GM13977 (cell line): Measurements from ENCODE around the gene SPRED2.

Source experiments
- DNase-seq: peaks from one replicate; pipeline ENCODE4 v3.0.0; 2012; ENCODE audit warnings: low spot score
- CTCF ChIP-seq: IDR thresholded peaks from 2 replicates; pipeline ENCODE4 v1.5.1; 2012; ENCODE audit warnings: mild to moderate bottlenecking, control low read depth; ENCODE audit not compliant: insufficient read depth; ENCODE audit errors: extremely low read depth, missing control alignments
- in situ Hi-C: fragments of 300-500 bp; cut with MboI; formaldehyde crosslinking; loops from one replicate; pipeline ENCODE4 v1.12.0; 2022; ENCODE audit warnings: low sequenced_read_pairs, low pct_unique_long_range_greater_than_20kb, mixed read lengths, inconsistent platforms; ENCODE audit not compliant: unreplicated experiment

The SPRED2 gene

GRCh38 chr2:65383541-65384488 lies 48.6 kb downstream of the SPRED2 start:
- TF ChIP-seq CTCF, result no peak

DNA sequence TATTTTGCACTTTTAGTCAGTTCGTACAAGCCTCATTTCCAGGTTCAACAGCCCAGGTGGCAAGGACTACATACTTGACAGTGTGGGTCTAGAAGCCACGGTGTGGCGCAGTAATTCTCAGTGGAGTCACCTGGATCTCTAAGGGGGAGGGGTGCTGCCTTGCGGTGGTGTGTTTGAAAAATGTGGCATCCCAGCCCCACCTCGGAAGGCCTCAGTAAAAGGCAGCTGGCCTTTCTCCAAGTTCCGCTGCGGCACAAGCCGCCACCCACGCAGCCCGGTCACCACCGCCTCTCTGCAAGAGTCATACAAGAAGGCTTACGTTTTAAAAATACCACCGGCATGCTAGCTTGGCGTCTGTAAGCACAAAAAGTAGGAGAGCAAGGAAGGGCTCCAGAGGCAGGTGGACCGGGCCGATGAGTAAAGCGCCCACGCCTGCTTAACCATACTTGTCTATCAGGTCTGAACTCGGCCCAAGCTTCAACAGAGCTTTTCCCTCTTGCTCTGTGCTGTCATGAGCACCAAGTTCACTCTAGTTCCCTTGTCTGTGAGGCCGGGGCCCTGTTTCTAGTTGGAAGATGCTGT lies 49.5 kb downstream of the SPRED2 start:
- in situ Hi-C loops, result no loop called here
- peak; percentile 57 for TF ChIP-seq CTCF
- DNase-seq, result peak; percentile 56

More at GRCh38 chr2:65383541-65384488, 48.6 kb downstream of the SPRED2 start:
- in situ Hi-C loops, result no loop called here
- DNase-seq, result no peak

DNA sequence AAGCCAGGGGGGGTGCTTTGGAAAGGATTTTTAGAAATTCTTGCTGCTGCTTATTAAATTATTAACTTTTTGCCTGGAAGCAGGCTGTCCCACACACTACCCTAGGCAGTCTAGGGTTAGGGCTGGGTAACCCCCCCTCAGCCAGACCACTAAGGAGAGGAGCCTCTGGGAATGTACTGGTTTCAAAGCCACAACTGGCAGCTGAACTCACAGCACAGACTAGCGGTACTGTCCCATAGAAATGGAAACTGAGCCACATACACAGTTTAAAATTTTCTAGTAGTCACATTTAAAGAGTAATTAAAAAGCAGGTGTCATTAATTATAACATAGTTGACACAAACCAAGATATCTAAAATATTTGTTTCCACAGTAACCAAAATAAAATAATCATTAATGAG lies 50.1 kb downstream of the SPRED2 start:
- no peak for DNase-seq
- no peak for TF ChIP-seq CTCF
- in situ Hi-C loops, result no loop called here

GRCh38 chr2:65381607-65382051 lies 50.8 kb downstream of the SPRED2 start:
- no peak for TF ChIP-seq CTCF
- in situ Hi-C loops, result no loop called here
- no peak for DNase-seq

DNA sequence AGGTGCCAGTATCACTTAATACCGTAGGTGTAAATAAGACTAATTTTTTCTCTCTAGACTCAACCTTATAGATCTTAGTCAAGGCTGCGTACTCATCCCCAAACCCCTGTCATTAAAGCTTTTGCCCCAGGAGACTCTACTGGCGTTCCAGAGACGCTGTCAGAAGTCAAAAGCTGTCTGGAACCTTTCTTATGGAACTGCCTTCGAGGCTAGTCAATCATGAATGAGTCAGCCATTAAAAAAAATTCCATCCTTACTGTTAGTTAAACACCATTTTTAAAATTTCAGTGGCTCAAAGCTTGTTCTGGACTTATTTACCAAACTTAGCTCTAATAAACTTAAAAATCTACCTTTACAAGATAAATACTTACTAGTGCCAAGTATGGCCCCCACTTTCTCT lies 52.1 kb downstream of the SPRED2 start:
- in situ Hi-C loops, result no loop called here
- no peak for DNase-seq
- no peak for TF ChIP-seq CTCF

GRCh38 chr2:65379721-65380171 lies 52.7 kb downstream of the SPRED2 start:
- in situ Hi-C loops, result no loop called here
- no peak for DNase-seq
- no peak for TF ChIP-seq CTCF
